HG02884 (cell line): Measurements from ENCODE around the gene ZNF92.
"Not testable (repeated sequence)": the region's sequence is repeated elsewhere in the genome, so short reads cannot be mapped to it uniquely, and the experiment has no call there.

ENCODE experiments used
- ATAC-seq: cut with Tn5 transposase; IDR thresholded peaks from one replicate; pipeline ENCODE4 v1.9.1; 2021; ENCODE audit warnings: mild to moderate bottlenecking, moderate library complexity; ENCODE audit not compliant: unreplicated experiment

Gene ZNF92

GRCh38 chr7:65422670-65423069 is 49.0 kb downstream of the ZNF92 start:
- ATAC-seq = no peak

GRCh38 chr7:65423286-65423685 is 49.6 kb downstream of the ZNF92 start:
- ATAC-seq = not testable (repeated sequence)

- ATAC-seq = no peak
Observed at GRCh38 chr7:65429642-65430343, 56.1 kb downstream of the ZNF92 start.

GRCh38 chr7:65430344-65431186 is 56.9 kb downstream of the ZNF92 start:
- ATAC-seq = no peak

GRCh38 chr7:65434307-65434706 is 60.7 kb downstream of the ZNF92 start:
- ATAC-seq = no peak

GRCh38 chr7:65436163-65436562 is 62.5 kb downstream of the ZNF92 start:
- ATAC-seq = no peak

- no peak for ATAC-seq
Observed at GRCh38 chr7:65438598-65438997, 64.9 kb downstream of the ZNF92 start.

- no peak for ATAC-seq
Observed at GRCh38 chr7:65441010-65441409, 67.4 kb downstream of the ZNF92 start.

- no peak for ATAC-seq
Observed at GRCh38 chr7:65444205-65444842, 70.7 kb downstream of the ZNF92 start.

GRCh38 chr7:65444899-65445823 is 71.5 kb downstream of the ZNF92 start:
- ATAC-seq = no peak

GRCh38 chr7:65447041-65447440 is 73.4 kb downstream of the ZNF92 start:
- not testable (repeated sequence) for ATAC-seq

- ATAC-seq = no peak
Observed at GRCh38 chr7:65448816-65449504, 75.3 kb downstream of the ZNF92 start.

- ATAC-seq = no peak
Observed at GRCh38 chr7:65449505-65449852, 75.8 kb downstream of the ZNF92 start.
